Skin of body (tissue), 2 donors: ENCODE results near the gene TRPM3. TPM values are rescaled to one million over a fixed set of nuclear protein-coding genes. Genes with fewer than 3 reads are reported as not detected.

Source experiments
- DNase-seq: peaks from one replicate; lab custom pipeline; 2025; lab: John Stamatoyannopoulos, UW
- total RNA-seq: library from RNA; depleted of rRNA; stranded (reverse); fragments of >200 nt; gene quantifications from one replicate; pipeline ENCODE4 v1.2.3, GENCODE V29; 2014

Gene TRPM3
- total RNA-seq, 1 donor from 2014 or later, result 2.3 TPM

- no peak for DNase-seq
Observed at GRCh38 chr9:70829591-70830265, 291.7 kb downstream of the TRPM3 start.

GRCh38 chr9:70826562-70826961 lies 294.9 kb downstream of the TRPM3 start:
- DNase-seq, result no peak

- DNase-seq, result no peak
Observed at GRCh38 chr9:70823284-70823683, 298.1 kb downstream of the TRPM3 start.

GRCh38 chr9:70817311-70817710 lies 304.1 kb downstream of the TRPM3 start:
- no peak for DNase-seq

DNA sequence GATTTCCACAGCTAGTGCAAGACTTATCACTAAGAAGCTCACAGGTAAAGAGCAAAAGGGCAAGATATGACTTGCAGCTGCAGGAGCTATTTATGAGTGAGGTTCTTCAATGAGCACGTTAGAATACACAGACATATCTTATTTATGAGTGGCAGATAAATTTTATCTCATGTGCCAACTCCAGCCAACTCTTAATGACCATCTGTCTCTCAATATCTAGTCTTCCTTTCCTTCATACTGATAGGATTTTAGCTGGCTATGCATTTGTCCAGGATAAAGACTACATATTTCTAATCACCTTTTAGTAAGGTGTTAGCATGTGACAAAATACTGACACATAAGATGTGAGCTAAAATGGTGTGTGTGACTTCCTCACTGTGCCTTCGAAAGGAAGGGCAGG lies 304.5 kb downstream of the TRPM3 start:
- no peak for DNase-seq

DNA sequence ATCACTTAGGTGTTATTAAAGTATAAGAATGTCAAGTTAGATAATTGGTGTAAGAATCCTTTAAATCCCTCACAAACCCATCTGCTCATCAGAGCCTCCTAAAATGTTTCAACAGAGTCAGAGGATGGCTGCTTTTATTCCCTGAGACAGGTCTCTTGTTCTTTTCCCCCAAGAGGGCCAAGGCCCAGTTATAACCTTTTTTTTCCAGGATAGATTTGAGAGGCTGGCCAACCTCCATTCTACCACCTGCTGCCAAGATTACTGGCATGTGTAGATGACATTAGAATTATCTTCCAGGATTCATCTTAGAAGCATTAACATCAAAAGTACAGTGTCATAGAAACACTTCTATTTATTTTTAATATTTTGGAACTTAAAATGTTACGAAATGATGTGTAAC lies 305.1 kb downstream of the TRPM3 start:
- no peak for DNase-seq

DNA sequence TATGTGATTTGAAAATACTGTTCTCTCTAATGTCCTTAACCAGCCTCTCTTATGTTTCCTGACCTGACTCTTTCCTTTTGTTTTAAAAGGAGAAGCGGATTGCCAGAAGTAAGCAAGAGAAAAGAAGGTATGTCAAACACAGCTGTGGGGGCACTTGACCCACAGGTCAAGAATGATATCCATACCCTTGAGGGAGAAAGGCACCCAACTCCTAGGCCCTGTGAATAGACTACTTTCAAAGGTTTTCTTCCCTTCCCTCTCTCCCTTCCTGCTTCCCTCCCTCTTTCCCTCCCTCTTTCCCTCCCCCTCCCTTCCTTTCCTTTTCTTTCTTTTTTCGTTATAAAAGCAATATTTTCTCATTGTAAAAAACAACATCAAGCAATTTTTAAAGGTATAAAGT lies 306.8 kb downstream of the TRPM3 start:
- no peak for DNase-seq

- DNase-seq, result no peak
Observed at GRCh38 chr9:70813141-70813540, 308.3 kb downstream of the TRPM3 start.

DNA sequence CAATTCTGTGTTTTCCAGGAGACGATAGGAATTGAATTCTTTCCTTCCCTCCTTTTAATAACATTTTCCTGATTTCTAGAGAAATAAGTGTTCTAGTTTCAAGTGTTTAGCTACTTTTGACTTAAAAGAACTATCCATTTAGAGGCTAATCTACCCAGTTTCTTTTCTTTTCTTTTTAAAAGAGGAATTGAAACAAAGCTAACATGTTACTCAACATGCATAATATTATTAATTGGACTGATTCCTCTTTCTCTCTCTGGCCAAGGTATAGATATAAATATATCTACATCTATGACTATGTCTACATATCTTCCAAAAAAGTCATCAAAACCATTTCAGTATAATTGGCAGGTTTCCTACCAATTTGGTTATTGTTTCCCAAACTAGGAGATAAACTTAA lies 309.8 kb downstream of the TRPM3 start:
- no peak for DNase-seq

DNA sequence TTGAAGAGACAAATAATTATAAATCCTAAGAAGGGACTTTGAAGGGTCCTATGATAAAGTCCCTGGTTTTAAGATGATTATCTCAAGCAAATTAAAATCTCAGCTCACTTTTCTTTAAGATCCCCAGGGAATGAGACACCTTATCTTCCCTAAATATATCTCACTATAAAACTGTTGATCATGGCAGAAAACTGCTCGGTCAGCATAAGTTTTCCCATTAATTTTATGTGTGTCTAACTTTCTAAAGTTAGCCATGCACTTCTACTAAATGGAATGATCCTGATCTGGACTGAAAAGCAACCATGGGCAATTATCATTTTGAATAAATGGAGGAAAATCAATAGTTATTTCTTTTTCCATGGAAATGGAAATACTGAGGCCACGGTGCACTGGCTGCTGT lies 314.5 kb downstream of the TRPM3 start:
- DNase-seq, result no peak

DNA sequence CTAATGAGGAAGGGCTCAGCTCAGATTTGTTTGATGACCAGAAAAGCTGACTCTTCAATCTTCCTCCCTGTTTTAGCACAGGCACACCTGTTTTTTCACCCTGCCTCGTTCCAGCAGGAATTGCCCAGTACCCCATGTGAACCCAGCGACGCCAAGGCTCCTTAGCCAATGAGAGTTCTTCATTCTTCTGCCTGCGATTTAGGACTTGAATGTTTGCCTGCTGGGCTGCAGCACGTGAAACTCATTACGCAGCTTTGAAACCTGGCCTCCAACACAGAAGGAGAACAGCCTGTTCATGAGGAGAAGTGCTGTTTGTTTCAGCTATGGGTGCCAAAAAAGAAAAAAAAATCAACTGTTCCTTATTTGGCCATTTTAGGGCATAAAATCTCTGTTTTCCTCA lies 315.5 kb downstream of the TRPM3 start:
- DNase-seq, result peak; percentile 13

- DNase-seq, result no peak
Observed at GRCh38 chr9:70802758-70803436, 318.5 kb downstream of the TRPM3 start.

DNA sequence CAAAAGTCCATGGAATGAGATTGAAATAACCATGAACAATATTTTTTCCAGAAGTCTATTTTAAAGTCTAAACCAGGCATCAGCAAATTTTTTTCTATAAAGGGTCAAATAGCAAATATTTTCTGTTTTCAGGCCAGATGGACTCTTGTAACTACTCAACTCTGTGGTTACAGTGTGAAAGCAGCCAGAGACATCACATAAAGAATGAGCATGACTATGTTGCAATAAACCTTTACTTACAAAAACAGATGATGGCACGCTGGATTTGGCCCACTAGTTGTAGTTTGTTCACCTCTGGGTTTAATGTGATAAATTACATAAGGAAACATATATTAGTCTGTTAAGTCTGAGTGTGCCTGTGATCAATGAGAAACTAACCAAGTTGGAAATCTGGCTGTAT lies 319.2 kb downstream of the TRPM3 start:
- DNase-seq, result no peak

- DNase-seq, result no peak
Observed at GRCh38 chr9:70801181-70801829, 320.1 kb downstream of the TRPM3 start.

GRCh38 chr9:70798018-70798417 lies 323.4 kb downstream of the TRPM3 start:
- DNase-seq, result no peak

- no peak for DNase-seq
Observed at GRCh38 chr9:70795841-70796240, 325.6 kb downstream of the TRPM3 start.

GRCh38 chr9:70792796-70793195 lies 328.6 kb downstream of the TRPM3 start:
- no peak for DNase-seq

GRCh38 chr9:70791936-70792335 lies 329.5 kb downstream of the TRPM3 start:
- no peak for DNase-seq

DNA sequence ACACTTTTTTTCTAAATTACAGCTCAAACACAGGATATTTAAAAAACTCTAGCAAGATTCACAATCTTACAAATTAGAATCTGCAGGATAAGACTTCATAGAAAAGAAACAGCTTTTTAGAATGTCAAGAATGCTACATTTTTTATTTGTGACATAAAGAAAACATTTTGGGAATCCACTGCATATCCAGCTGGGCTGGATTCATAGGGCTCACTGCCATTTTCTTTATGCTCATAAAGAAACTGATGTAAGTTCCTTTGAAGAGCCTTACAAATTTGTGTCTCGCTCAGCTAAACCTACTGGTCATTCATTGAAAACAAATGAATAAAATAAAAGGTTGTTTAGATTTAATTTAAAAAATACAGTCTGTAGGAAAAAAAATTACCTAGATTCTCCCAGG lies 332.3 kb downstream of the TRPM3 start:
- DNase-seq, result peak; percentile 21

- DNase-seq, result no peak
Observed at GRCh38 chr9:70784456-70784855, 337.0 kb downstream of the TRPM3 start.

GRCh38 chr9:70778568-70778967 lies 342.9 kb downstream of the TRPM3 start:
- DNase-seq, result no peak

GRCh38 chr9:70773579-70773978 lies 347.8 kb downstream of the TRPM3 start:
- no peak for DNase-seq

GRCh38 chr9:70772601-70773000 lies 348.8 kb downstream of the TRPM3 start:
- no peak for DNase-seq
